ENCODE data around the gene PPP4R1. TPM values are rescaled to one million over a fixed set of nuclear protein-coding genes. Genes with fewer than 3 reads are reported as not detected.
A peak's percentile ranks its signal among the peaks of the same experiment; 100 is the strongest.

The PPP4R1 gene
- total RNA-seq, 1 donor from 2014 or later = 115 TPM

DNA sequence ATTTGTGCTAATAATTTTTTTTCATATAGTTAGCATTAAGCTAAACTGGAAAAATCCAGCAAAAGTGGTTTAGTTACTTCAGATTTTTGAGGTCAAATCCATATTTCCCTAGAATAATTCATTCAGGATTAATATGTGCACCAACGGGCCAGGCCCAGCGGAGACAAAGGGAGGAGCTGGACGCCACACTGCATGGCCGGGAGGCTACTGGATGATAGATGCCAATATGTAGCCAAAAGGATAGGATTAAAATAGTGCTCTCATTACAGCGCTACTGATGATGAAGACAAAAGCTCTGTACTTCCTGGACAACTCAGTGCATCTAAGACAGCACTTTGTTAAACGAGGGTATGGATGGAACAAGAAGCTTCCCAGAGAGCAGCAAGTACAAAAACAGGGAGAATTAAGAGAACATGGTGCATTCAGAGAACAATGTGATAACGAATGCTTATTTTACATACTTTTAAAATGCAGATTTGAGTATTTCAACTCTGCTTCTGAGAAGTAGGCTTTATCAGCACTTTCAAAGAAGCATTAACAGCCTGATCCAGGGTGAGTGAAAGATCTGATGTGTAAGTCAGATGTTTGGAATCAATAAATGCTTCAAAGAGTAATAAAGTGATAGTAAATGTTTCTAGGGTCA, 39.8 kb downstream of the PPP4R1 start:
- DNase-seq (ENCODE audit: low spot score in 2 of 2, unreplicated experiment in 2 of 2) = no peak
- no peaks in the 10 kb centered on the region for H3K27me3 Mint-ChIP-seq (ENCODE audit: low read depth)
- H3K4me1 Mint-ChIP-seq = peaks cover 26% of the 10 kb centered on the region
- no peak overlapping the region for H3K4me3 Mint-ChIP-seq
- H3K27ac Mint-ChIP-seq = peak overlapping the region; percentile 70
- TF ChIP-seq CTCF (IDR thresholded peaks at IDR 0.05; ENCODE audit: unreplicated experiment) = no peak
- no peaks in the 10 kb centered on the region for H3K9me3 Mint-ChIP-seq
- H3K36me3 Mint-ChIP-seq = peaks cover 24% of the 10 kb centered on the region

GRCh38 chr18:9571546-9571945, 42.8 kb downstream of the PPP4R1 start:
- no peaks in the 10 kb centered on the region for H3K9me3 Mint-ChIP-seq
- peaks cover 23% of the 10 kb centered on the region for H3K4me1 Mint-ChIP-seq
- peaks cover 28% of the 10 kb centered on the region for H3K36me3 Mint-ChIP-seq
- peak overlapping the region; percentile 30 for H3K27ac Mint-ChIP-seq
- DNase-seq (ENCODE audit: low spot score in 2 of 2, unreplicated experiment in 2 of 2) = no peak
- TF ChIP-seq CTCF (IDR thresholded peaks at IDR 0.05; ENCODE audit: unreplicated experiment) = no peak
- no peak overlapping the region for H3K4me3 Mint-ChIP-seq
- H3K27me3 Mint-ChIP-seq (ENCODE audit: low read depth) = no peaks in the 10 kb centered on the region

- no peak overlapping the region for H3K27ac Mint-ChIP-seq
- TF ChIP-seq CTCF (IDR thresholded peaks at IDR 0.05; ENCODE audit: unreplicated experiment) = no peak
- H3K27me3 Mint-ChIP-seq (ENCODE audit: low read depth) = no peaks in the 10 kb centered on the region
- no peak overlapping the region for H3K4me3 Mint-ChIP-seq
- peaks cover 15% of the 10 kb centered on the region for H3K4me1 Mint-ChIP-seq
- DNase-seq (ENCODE audit: low spot score in 2 of 2, unreplicated experiment in 2 of 2) = no peak
- peaks cover 29% of the 10 kb centered on the region for H3K36me3 Mint-ChIP-seq
- no peaks in the 10 kb centered on the region for H3K9me3 Mint-ChIP-seq
Observed at GRCh38 chr18:9570255-9570654, 44.1 kb downstream of the PPP4R1 start.

DNA sequence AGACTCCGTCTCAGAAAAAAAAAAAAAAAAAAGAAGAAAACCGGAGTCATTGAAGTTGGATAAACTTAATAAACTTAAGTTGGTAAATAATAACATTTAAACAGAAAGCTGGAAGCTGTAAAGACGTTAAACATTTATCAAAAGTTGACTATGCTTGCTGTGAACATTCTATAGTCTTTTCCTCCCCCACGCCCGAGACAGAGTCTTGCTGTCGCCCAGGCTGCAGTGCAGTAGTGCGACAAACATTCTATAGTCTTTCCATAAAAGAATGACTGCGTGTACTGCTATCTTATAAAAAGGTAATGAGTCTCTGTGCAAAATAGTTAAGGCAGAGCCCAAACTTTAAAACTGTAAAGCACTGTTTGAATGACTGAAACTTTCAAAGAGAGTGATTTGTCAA, 45.2 kb downstream of the PPP4R1 start:
- H3K36me3 Mint-ChIP-seq = peaks cover 28% of the 10 kb centered on the region
- H3K9me3 Mint-ChIP-seq = no peaks in the 10 kb centered on the region
- no peak for TF ChIP-seq CTCF (IDR thresholded peaks at IDR 0.05; ENCODE audit: unreplicated experiment)
- no peaks in the 10 kb centered on the region for H3K27me3 Mint-ChIP-seq (ENCODE audit: low read depth)
- no peak for DNase-seq (ENCODE audit: low spot score in 2 of 2, unreplicated experiment in 2 of 2)
- H3K27ac Mint-ChIP-seq = no peak overlapping the region
- H3K4me3 Mint-ChIP-seq = no peak overlapping the region
- peaks cover 12% of the 10 kb centered on the region for H3K4me1 Mint-ChIP-seq

DNA sequence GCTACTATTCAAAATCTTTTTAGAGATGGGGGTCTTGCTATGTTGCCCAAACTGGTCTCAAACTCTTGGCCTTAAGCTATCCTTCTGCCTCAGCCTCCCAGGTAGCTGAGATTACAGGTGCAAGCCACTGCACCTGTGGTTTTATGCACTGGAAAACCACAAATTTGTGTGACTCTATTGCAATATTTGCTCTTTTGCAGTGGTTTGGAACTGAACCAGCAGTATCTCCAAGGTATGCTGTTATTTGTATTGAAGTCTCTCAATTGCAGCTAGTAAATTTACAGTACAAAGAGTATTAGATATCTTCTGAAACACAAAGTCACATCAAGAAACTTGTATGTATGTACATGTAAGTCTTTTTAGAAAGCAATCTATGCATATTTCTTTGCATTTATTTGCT, 46.2 kb downstream of the PPP4R1 start:
- no peak for TF ChIP-seq CTCF (IDR thresholded peaks at IDR 0.05; ENCODE audit: unreplicated experiment)
- no peaks in the 10 kb centered on the region for H3K27me3 Mint-ChIP-seq (ENCODE audit: low read depth)
- H3K27ac Mint-ChIP-seq = no peak overlapping the region
- H3K4me1 Mint-ChIP-seq = peaks cover 12% of the 10 kb centered on the region
- no peaks in the 10 kb centered on the region for H3K9me3 Mint-ChIP-seq
- peaks cover 28% of the 10 kb centered on the region for H3K36me3 Mint-ChIP-seq
- no peak overlapping the region for H3K4me3 Mint-ChIP-seq
- DNase-seq (ENCODE audit: low spot score in 2 of 2, unreplicated experiment in 2 of 2) = no peak

- Mint-ChIP-seq H3K27me3 (ENCODE audit: low read depth) (no peaks in the 10 kb centered on the region), H3K4me1 (no peaks in the 10 kb centered on the region), H3K4me3 (no peak overlapping the region), H3K27ac (no peak overlapping the region), H3K9me3 (no peaks in the 10 kb centered on the region), H3K36me3 (peaks cover 36% of the 10 kb centered on the region)
- DNase-seq (ENCODE audit: low spot score in 2 of 2, unreplicated experiment in 2 of 2) = no peak
- no peak for TF ChIP-seq CTCF (IDR thresholded peaks at IDR 0.05; ENCODE audit: unreplicated experiment)
Observed at GRCh38 chr18:9565407-9565806, 49.0 kb downstream of the PPP4R1 start.

All from mesothelial cell of epicardium (in vitro differentiated cells).